ENCODE data around the gene APBB2. TPM values are rescaled to one million over a fixed set of nuclear protein-coding genes. Genes with fewer than 3 reads are reported as not detected.

Gene APBB2
- total RNA-seq, 2 donors from 2014 or later, result 28.2 to 30.7 TPM

DNA sequence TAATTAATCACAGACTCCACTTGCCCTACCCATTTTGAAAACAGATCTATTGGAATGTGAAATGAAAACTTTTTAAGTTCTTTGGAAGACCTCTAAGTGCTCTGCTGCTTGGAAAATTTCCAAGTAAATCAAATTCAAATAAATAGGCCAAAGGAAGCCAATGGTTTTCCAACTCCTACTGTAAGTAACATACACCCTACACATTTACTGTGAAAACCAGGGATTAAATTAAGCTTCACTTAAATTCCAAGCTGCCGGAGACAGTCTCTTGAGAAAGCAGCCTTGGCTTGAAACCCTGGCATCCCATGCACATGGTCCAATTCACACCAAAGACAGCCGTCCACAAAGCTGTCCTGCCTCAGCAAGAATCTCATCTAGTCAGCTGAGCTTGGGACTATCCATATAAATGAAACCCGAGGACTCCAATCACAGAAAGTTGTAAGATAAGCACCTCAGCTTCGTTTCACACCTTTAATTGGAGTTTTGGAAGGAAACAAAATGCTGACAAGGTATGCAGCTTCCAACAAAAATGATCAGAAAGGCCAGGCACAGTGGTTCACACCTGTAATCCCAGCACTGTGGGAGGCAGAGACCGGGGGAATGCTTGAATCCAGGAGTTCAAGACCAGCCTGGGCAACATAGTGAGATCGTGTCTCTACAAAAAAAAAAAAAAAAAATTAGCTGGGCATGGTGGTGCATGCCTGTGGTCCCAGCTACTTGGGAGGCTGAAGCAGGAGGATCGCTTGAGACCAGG is 88.6 kb downstream of the APBB2 start:
- intact Hi-C loops (cut with DNase I, micrococcal nuclease), result no loop called here
- no peak for ATAC-seq

DNA sequence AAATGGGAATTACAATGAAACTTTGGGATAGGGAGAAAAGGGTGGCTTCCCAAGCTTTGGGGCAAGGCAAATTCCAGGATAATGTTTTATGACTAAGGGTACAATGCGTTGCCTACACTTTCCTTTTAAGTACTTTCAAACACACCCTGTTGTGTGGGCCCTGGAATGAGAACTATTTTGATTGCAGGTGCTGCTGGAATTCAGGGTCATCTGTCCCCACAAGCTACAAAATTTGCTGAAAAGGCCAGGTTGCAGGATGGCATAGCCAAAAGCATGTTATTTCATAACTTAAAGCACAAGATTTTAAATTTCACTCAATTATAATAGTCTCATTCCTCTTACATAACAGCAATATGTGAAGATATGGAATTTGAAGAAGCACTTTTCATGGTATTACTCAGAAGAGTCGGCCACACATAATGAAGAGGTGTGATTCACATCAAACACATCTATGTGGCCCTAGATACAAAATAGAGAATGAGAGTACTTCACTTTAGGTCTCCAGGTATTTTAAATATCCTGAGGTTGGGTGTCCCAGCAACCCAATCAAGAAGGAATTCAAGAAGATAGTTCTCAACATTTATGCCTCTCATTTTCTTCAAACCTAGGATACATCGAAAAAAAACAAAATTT is 89.3 kb downstream of the APBB2 start:
- intact Hi-C loops (cut with DNase I, micrococcal nuclease), result no loop called here
- ATAC-seq (no peak), DNase-seq (no peak)

More for the DNA sequence above, 88.6 kb downstream of the APBB2 start:
- no peak for DNase-seq

DNA sequence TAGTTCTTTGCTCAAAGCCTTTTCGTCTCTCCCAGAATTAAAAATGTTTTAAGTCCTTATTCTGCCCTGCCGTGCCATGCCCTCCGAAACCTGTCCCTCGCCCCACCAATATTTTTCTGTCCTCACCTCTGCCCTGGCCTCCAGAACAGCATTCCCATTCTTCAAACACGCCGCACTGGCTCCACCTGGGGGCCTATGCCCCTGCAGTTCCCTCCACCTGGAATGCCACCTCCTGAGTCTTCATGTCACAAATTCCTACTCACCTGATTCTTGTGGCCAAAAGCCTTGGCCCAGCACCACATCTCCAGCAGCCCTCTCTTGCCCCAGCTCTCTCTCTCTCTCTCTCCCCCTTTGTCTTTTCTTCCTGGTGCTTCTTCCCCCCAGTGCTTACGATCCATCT is 91.6 kb downstream of the APBB2 start:
- DNase-seq, result no peak
- intact Hi-C loops (cut with DNase I, micrococcal nuclease), result no loop called here
- no peak for ATAC-seq

DNA sequence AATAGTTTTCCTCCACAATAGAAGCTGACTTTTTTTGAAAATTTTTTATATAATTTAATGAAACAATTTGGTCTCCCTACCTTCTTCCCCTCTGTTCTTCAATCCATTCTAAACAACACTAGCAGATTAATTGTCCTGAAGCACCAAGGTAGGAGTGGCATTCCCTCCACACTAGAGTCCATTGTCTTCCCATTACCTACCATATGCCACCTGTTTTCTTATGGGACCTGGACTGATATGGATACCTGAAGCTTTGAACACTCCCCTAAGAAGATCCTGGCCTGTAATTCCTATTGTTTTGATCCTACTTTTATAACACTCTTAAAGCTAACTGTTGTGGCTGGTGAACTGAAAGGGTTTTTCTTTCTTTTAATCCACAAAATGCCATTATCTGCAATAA is 92.0 kb downstream of the APBB2 start:
- intact Hi-C loops (cut with DNase I, micrococcal nuclease), result no loop called here
- peak; percentile 75 for ATAC-seq
- no peak for DNase-seq

DNA sequence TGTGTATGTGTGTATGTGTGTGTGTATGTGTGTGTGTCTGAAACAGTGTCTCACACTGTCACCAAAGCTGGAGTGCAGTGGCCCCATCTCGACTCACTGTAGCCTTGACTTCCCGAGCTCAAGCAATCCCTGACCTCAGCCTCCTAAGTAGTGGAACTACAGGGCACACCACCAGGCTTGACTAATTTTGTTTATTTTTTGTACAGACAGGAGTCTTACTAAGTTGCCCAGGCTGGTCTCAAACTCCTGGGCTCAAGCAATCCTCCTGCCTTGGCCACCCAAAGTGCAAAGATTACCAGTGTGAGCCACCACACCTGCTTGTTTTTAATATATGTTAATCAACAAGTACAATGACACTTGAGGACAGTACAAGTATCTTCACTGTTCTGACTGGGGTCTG is 92.4 kb downstream of the APBB2 start:
- ATAC-seq (no peak), DNase-seq (no peak)
- intact Hi-C loops (cut with DNase I, micrococcal nuclease), result no loop called here

DNA sequence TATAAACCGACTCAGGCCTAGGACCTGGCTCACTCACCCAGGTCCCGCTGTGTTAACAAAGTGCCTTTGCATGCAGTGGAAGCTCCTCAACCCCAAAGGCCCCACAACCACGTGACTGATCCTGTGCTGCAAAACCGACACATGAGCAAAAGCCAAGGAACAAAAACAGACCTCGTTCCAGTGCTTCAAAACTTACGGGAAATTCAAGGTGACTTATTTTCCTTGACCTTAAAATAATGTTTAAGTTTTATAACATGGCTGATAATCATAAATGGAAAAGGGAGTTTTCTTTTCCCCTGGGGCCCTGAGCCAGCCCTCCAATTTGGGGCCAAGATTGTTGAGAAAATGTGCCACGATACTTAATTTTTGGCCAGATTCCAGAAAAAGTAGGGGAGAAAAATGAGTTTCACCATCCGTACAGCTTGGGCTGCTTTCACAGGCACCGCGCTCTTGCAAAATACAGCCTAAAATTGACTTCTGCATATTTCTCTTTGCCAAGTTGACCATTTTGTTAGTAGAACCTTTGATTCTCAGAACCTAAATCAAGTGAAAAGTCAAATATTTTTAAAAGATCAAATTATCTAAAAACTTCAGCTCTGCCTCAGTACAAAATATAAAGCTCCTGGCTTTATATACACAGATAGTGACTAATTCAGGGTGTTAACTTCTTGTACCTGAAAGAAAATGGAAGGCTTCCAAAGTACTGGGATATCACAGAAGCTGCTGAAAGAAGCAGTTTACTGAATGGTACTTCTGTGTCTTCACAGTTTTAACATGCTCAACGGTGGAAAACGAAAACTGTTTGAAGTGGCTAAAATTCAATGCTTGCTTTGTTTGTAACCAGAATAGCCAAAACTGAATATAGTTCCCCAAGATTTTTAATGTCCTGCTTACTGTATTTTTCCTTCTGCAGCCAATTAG is 93.8 kb downstream of the APBB2 start:
- DNase-seq (peak in 1 of 2 donors; percentile 50), ATAC-seq (peak; percentile 29)
- intact Hi-C loops (cut with DNase I, micrococcal nuclease), result no loop called here

DNA sequence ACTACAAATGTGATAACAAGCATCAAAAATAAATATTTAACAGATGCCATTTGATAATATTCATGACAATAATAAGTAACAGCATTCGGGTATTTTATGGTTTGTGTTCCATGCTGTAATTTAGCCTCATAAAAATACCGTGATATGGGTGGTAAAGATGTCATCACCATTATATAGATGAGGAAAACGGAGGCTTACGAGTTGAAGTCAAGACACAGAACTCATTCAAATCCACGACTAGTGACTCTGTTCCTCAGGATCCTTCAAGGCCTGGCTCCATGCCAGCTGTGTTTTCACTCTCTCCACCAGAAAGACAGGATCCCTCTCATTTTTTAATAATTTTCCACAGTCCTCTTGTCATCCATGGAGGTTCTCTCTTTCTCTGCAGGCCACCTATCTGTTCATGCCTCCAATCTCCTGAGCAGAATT is 94.5 kb downstream of the APBB2 start:
- peak; percentile 74 for ATAC-seq
- DNase-seq, result peak in 1 of 2 donors; percentile 34
- intact Hi-C loops (cut with DNase I, micrococcal nuclease), result no loop called here

DNA sequence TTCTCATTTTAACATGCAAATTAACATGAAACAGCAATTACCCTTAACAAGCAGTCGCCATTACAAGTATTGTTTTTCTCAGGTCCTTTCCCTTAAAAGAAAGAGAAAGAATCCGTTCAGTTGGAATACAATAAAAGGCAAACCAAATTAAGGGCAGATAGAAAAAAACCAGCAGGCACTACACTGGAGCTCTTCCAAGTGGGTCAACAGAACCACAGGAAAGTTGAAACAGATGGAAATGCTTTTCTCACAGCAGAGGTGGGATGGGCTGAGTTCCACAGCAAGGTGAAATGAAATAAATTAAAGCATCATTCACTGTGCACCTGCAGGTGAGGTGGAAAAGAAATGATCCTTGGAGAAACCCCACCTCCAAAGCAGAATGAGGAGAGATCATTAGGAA is 102.6 kb downstream of the APBB2 start:
- no peak for ATAC-seq
- no peak for DNase-seq
- intact Hi-C loops (cut with DNase I, micrococcal nuclease), result no loop called here

DNA sequence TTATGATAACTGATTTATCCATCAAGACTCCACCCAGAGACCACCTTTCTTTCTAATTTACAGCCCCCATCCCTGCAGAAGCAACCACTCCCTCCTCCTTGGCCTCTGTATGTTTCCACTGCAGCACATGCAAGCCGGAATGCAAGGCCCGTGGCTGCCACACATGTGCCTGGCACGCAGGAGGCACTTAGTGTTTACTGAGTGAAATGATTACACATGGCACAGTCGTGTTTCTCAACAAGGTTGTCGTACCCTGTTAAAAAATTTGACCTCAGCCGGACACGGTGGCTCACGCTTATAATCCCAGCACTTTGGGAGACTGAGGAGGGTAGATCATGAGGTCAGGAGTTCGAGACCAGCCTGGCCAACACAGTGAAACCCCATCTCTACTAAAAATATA is 104.3 kb downstream of the APBB2 start:
- intact Hi-C loops (cut with DNase I, micrococcal nuclease), result no loop called here
- ATAC-seq, result no peak
- DNase-seq, result no peak

DNA sequence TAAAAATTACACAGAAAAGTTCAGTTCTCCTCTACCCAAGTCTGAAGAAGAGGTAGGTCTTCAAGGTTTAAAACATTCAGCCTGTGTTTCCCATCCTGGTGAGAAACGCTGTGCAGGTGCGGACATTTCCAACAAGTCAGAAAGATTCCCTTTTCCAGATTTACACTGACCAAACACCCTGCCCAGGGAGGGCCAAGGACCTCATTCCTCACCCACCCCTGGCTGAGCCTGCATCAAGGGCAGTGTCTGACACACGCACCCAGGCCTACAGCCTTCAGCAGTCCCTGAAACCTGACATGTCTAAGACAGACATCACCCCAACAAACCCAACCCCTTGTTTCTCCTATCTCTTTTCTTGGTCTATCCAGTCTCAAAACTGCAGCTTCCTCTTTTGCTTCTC is 105.9 kb downstream of the APBB2 start:
- ATAC-seq (no peak), DNase-seq (no peak)
- intact Hi-C loops (cut with DNase I, micrococcal nuclease), result no loop called here

DNA sequence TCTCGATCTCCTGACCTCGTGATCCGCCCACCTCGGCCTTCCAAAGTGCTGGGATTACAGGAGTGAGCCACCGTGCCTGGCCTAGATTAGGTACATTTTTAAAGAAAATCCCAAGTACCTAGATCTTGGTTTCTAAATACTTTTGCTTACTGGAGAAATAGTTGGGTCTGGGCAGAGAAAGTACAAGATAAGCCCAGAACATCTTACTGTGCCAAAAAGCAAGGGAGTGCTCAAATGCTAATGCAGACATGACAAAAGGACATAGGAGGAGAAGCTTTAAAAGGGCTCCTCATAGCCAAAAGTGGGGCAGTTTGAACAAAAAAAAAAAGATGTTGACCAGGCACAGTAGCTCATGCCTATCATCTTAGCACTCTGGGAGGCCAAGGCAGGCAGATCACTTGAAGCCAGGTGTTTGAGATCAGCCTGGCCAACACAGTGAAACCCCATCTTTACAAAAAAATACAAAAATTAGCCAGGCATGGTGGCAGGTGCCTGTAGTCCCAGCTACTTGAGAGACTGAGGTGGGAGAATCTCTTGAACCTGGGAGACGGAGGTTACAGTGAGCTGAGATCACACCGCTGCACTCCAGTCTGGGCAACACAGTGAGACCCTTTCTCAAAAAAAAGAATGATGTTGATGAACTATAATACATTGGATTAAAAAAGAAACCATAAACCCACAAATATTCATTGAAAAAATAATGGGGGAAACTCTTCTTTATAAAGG is 107.5 kb downstream of the APBB2 start:
- ATAC-seq, result no peak
- no peak for DNase-seq
- intact Hi-C loops (cut with DNase I, micrococcal nuclease), result no loop called here

DNA sequence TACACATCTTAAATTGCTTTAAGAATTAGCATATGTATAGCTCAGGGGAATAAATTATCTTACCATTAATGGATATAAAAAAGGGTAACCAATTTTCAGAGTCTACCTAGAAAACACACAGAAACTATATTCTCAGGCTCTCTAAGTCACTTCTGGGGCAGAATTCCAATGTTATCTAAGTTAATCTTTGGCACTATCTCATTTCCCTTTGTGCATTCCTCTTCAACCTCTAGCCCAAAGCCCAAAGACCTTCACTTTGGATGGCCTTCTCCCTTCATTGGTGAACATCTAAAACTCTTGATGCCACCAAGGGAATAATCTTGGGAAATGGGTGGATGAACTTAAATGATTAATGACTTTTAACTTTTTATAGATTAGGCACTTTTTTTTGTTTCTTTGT is 108.3 kb downstream of the APBB2 start:
- no peak for ATAC-seq

DNA sequence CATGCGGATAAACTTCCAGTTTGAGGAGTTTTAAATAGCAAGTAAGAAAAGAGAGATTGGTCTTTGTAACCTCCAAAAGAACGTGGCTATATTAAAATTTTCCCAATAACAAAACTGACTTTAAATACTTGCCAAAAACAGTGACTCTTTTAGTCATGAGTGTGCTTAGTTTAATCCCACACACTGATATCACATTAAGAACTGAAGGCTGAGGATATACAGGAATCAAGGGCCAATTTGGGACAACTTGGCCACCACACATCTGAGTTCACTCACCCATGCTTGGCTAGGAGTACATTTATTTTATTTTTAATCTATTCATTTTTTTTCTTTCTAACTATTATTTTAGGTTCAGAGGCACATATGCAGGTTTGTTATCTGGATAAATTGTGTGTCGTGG is 110.2 kb downstream of the APBB2 start:
- intact Hi-C loops (cut with DNase I, micrococcal nuclease), result no loop called here
- ATAC-seq (no peak), DNase-seq (no peak)

More for the DNA sequence above, 108.3 kb downstream of the APBB2 start:
- no peak for DNase-seq
- intact Hi-C loops (cut with DNase I, micrococcal nuclease), result no loop called here

DNA sequence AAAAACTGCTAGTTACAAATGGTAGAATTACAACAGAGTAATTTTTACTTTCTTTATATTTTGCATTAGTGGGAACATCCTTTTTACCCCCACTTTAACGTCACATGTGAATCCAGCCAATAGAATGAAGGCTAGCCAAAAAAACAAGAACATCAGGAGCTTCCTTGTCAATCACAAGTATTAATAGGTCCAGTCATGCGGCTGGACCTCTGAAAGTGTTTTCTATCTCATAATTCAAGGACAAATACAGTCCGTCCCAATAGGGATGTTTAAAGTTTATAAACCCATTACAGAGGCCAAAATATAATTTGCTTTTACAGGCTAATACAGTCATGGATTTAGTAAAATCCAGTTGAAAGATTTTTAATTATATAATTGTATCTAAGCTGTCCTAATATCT is 110.7 kb downstream of the APBB2 start:
- DNase-seq (no peak), ATAC-seq (no peak)
- intact Hi-C loops (cut with DNase I, micrococcal nuclease), result no loop called here

DNA sequence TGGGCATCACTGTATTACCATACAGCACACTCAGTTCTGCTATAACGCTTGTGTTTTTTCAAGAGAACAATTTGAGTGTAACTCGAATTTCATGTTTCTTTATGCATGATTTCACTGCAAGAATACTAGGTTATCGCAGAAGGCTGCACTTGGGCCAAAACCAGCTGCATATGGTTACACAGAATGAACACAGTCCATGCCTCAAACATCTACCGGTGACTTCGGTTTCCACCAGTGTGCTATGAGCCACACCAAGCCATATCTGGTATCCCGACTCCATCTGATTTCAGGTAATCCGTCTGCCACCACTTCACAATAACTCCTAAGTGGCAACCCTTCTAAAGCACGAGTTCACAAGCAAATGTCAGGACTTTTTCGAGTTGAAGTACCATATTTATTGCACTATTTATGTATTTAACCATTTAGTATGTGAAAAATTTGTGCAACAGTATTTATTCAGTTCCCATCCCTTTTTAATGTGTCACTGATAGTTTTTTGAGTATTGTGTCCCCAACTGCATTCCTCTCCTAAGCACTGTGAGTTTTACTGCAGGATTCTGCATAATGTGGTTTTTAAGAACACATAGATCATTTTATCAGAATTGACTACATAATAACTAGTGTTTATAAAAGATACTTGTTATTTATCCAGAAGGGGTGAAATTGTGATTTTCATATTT is 111.8 kb downstream of the APBB2 start:
- DNase-seq (no peak), ATAC-seq (no peak)

DNA sequence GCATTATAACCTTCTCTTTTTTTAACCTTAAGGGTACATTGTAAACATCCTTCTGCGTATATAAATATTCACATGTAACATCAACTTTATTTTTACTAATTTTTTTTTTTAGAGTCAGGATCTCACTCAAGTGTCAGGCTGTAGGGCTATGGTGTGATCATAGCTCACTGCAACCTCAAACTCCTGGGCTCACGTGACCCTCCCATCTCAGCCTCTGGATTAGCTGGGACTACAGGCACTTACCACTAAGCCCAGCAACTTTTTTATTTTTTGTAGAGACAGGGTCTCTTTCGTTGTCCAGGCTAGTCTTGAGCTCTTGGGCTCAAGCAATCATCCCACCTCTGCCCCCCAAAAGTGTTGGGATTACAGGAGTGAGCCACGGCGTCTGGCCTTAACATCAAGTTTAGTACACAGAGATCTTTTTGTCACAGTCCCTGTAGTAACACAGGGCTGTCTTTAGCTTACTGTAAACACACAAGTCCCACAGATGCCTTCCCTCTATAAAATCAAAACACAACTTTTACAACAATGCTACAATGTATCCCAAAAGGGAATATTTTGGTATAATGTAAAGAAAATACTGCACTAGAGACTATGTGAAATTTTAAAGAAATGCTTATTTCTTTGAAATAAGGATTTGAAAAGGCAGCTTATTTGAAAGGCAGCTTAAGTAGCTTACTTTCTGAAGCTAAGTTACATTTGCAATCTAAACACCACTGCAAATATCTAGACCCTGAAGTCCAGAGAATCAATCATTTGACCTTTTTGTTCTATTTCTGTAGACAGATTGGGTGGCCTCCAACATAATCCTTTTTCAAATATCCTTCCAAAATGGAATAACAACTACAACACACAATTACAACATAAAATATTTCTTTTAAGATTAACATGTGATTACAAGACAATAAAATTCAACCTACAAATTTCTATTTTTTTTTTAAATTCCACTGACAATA is 116.0 kb downstream of the APBB2 start:
- ATAC-seq (no peak), DNase-seq (no peak)
- intact Hi-C loops (cut with DNase I, micrococcal nuclease), result no loop called here

More for the DNA sequence above, 111.8 kb downstream of the APBB2 start:
- intact Hi-C loops (cut with DNase I, micrococcal nuclease), result no loop called here

DNA sequence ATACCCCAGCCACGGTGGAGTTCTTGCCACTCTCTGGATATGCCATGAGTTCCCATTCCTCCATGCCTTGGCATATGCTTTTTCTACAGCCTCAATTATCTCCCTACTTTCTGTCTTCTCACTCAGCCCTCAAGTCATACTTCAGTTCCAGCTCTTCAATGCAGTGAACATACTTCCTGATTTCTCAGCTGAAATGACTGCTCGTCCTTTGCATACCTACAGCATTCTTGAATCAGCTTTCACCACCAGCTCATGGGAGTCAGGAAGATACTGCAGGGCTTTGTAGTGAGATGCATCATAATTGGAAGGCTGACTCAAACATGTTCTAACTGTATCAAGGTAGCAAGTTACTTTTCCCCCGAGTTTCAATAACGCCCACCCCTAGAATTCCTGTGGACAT is 118.4 kb downstream of the APBB2 start:
- no peak for ATAC-seq
- intact Hi-C loops (cut with DNase I, micrococcal nuclease), result no loop called here
- no peak for DNase-seq

Data from left colon (tissue), 2 donors.